Measurements from ENCODE around the gene TTI1.

GRCh38 chr20:37939701-37940560, 93.3 kb downstream of the TTI1 start:
- no peak for TF ChIP-seq KAT7 (CRISPR knock-in tag; IDR thresholded peaks at IDR 0.05; ENCODE audit: borderline replicate concordance)
- no peak for TF ChIP-seq HIVEP1 (CRISPR knock-in tag; IDR thresholded peaks at IDR 0.05)
- no peak for TF ChIP-seq JUNB (CRISPR knock-in tag; IDR thresholded peaks at IDR 0.05; ENCODE audit: borderline replicate concordance)
- no peak for TF ChIP-seq EP300 (IDR thresholded peaks at IDR 0.05; ENCODE audit: low read depth in 2 of 2, low read length in 2 of 2)
- no peak for TF ChIP-seq EP300 (CRISPR knock-in tag; IDR thresholded peaks at IDR 0.05; ENCODE audit: borderline replicate concordance)
- TF ChIP-seq, protein P1, sequence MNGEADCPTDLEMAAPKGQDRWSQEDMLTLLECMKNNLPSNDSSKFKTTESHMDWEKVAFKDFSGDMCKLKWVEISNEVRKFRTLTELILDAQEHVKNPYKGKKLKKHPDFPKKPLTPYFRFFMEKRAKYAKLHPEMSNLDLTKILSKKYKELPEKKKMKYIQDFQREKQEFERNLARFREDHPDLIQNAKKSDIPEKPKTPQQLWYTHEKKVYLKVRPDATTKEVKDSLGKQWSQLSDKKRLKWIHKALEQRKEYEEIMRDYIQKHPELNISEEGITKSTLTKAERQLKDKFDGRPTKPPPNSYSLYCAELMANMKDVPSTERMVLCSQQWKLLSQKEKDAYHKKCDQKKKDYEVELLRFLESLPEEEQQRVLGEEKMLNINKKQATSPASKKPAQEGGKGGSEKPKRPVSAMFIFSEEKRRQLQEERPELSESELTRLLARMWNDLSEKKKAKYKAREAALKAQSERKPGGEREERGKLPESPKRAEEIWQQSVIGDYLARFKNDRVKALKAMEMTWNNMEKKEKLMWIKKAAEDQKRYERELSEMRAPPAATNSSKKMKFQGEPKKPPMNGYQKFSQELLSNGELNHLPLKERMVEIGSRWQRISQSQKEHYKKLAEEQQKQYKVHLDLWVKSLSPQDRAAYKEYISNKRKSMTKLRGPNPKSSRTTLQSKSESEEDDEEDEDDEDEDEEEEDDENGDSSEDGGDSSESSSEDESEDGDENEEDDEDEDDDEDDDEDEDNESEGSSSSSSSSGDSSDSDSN (CRISPR knock-in tag; IDR thresholded peaks at IDR 0.05): no peak
- TF ChIP-seq CTCF (CRISPR knock-in tag; IDR thresholded peaks at IDR 0.05): no peak

Data from HepG2 (cell line).